ENCODE data around the gene PHF19. TPM values are rescaled to one million over a fixed set of nuclear protein-coding genes. Genes with fewer than 3 reads are reported as not detected.

Gene PHF19
- total RNA-seq, 6 donors from 2014 or later: 8.0 to 42.4 (median 19.2) TPM

GRCh38 chr9:120886490-120886967 lies 9.5 kb upstream of the PHF19 start:
- 68 to 73% methylated on average over 8 of the region's 8 CpGs for WGBS, 2 donors
- TF ChIP-seq EP300 (IDR thresholded peaks at IDR 0.05): no peak
- TF ChIP-seq POLR2AphosphoS5 (IDR thresholded peaks at IDR 0.05): no peak
- TF ChIP-seq POLR2A (IDR thresholded peaks at IDR 0.05): no peak
- no peak for TF ChIP-seq CTCF (IDR thresholded peaks at IDR 0.05)
- H3K9me3 ChIP-seq: no peaks in the 10 kb centered on the region
- H3K27ac ChIP-seq: peak overlapping the region in 1 of 4 donors; percentile 42
- H3K4me1 ChIP-seq: peaks cover 0 to 12% (median 6%) of the 10 kb centered on the region in 4 donors
- H3K36me3 ChIP-seq: no peaks in the 10 kb centered on the region
- no peaks in the 10 kb centered on the region for H3K27me3 ChIP-seq
- no peak overlapping the region for H3K4me3 ChIP-seq
- peak; percentile 44 to 87 for ATAC-seq (ENCODE audit: low FRiP score in 2 of 2)
- DNase-seq: no peak

- Histone ChIP-seq H3K4me3 (no peak overlapping the region), H3K27me3 (no peaks in the 10 kb centered on the region), H3K9me3 (no peaks in the 10 kb centered on the region), H3K27ac (peak overlapping the region in 1 of 4 donors; percentile 42), H3K4me1 (peaks cover 0 to 12% (median 6%) of the 10 kb centered on the region in 4 donors), H3K36me3 (no peaks in the 10 kb centered on the region)
- DNase-seq: no peak
- peak; percentile 56 to 57 for ATAC-seq (ENCODE audit: low FRiP score in 2 of 2)
- TF ChIP-seq EP300 (IDR thresholded peaks at IDR 0.05): no peak
- no peak for TF ChIP-seq CTCF (IDR thresholded peaks at IDR 0.05)
- TF ChIP-seq POLR2AphosphoS5 (IDR thresholded peaks at IDR 0.05): no peak
- TF ChIP-seq POLR2A (IDR thresholded peaks at IDR 0.05): no peak
- WGBS, 2 donors: 47 to 48% methylated on average over 5 of the region's 5 CpGs
Measured at GRCh38 chr9:120885958-120886357, 9.0 kb upstream of the PHF19 start.

GRCh38 chr9:120885457-120885856 lies 8.5 kb upstream of the PHF19 start:
- peak overlapping the region in 1 of 4 donors; percentile 42 for H3K27ac ChIP-seq
- peaks cover 0 to 12% (median 6%) of the 10 kb centered on the region in 4 donors for H3K4me1 ChIP-seq
- H3K36me3 ChIP-seq: no peaks in the 10 kb centered on the region
- ATAC-seq (ENCODE audit: low FRiP score in 2 of 2): no peak
- no peaks in the 10 kb centered on the region for H3K9me3 ChIP-seq
- no peaks in the 10 kb centered on the region for H3K27me3 ChIP-seq
- DNase-seq: no peak
- 37 to 56% methylated on average over 3 of the region's 3 CpGs for WGBS, 2 donors
- TF ChIP-seq POLR2AphosphoS5 (IDR thresholded peaks at IDR 0.05) (no peak), EP300 (IDR thresholded peaks at IDR 0.05) (no peak), POLR2A (IDR thresholded peaks at IDR 0.05) (no peak), CTCF (IDR thresholded peaks at IDR 0.05) (no peak)
- H3K4me3 ChIP-seq: no peak overlapping the region

GRCh38 chr9:120883608-120883996 lies 6.6 kb upstream of the PHF19 start:
- Histone ChIP-seq H3K4me1 (peaks cover 0 to 12% (median 6%) of the 10 kb centered on the region in 4 donors), H3K4me3 (no peak overlapping the region), H3K27me3 (no peaks in the 10 kb centered on the region), H3K36me3 (no peaks in the 10 kb centered on the region), H3K27ac (no peak overlapping the region), H3K9me3 (no peaks in the 10 kb centered on the region)
- no peak for ATAC-seq (ENCODE audit: low FRiP score in 2 of 2)
- 77 to 78% methylated on average over 3 of the region's 3 CpGs for WGBS, 2 donors
- no peak for DNase-seq
- no peak for TF ChIP-seq EP300 (IDR thresholded peaks at IDR 0.05)
- no peak for TF ChIP-seq POLR2AphosphoS5 (IDR thresholded peaks at IDR 0.05)
- no peak for TF ChIP-seq POLR2A (IDR thresholded peaks at IDR 0.05)
- TF ChIP-seq CTCF (IDR thresholded peaks at IDR 0.05): no peak

GRCh38 chr9:120882935-120883607 lies 6.1 kb upstream of the PHF19 start:
- Histone ChIP-seq H3K27me3 (no peaks in the 10 kb centered on the region), H3K4me1 (peaks cover 0 to 14% (median 8%) of the 10 kb centered on the region in 4 donors), H3K36me3 (no peaks in the 10 kb centered on the region), H3K9me3 (no peaks in the 10 kb centered on the region), H3K27ac (no peak overlapping the region), H3K4me3 (no peak overlapping the region)
- DNase-seq (no peak), ATAC-seq (ENCODE audit: low FRiP score in 2 of 2) (no peak)
- TF ChIP-seq POLR2A (IDR thresholded peaks at IDR 0.05) (no peak), CTCF (IDR thresholded peaks at IDR 0.05) (no peak), EP300 (IDR thresholded peaks at IDR 0.05) (no peak), POLR2AphosphoS5 (IDR thresholded peaks at IDR 0.05) (no peak)
- 78 to 81% methylated on average over 10 of the region's 10 CpGs for WGBS, 2 donors
